ENCODE results near the gene MPPED2.

MPPED2 gene

DNA sequence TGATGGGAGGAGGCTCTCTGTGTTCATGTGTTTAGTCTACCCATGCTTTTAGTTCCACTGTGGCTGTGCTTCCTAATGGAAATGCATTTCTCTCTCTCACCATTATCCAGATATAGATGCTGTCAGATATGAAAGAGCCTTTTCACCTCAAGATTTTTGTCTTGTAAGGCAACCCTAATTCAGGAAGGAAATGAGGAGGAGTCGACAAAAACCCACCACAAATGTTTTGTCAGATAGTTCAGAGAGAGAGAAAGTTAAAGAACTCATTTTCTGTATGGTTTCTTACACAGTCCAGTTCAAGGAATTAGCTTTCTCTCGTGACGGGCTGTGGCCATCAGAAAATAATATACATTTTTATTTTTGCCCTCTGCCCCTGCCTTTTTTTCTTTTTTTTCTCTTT is 180.8 kb downstream of the MPPED2 start:
- DNase-seq: no peak

DNA sequence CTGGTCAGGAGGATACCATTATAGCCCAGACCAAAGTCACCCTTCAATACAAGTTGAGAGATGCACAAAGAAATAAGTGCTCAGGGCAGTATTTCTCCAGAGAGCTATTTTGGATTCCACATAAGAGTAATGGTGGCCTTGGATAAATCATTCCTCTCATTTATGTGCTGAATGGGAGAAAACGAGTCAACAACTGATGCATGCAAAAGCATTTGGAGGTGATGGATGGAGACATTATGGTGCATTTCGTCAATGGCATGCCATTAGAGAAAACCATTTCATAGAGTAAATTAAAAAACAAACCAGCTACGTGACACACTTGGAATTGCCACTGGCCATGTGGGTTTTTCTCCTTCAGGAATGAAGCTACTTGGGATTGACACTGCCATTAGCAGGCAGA is 182.0 kb downstream of the MPPED2 start:
- no peak for DNase-seq

DNA sequence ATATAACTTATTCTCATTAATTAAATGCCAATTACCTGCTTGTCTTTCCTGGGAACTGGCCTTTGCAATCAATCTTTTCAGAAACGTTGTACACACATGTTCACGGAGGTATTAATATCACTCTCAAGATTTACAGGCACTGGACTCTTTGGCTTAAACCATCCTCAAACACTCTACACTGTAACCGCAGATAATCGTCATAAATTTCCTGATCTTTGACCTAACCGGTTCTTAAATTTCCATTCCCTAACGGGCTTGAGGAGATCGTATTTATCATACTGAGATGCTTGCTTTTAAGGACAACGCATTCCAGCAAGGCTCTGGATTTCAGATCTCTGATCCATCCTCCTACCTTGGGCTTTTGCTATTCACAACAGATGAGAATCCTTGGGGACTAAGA is 190.4 kb downstream of the MPPED2 start:
- no peak for DNase-seq

DNA sequence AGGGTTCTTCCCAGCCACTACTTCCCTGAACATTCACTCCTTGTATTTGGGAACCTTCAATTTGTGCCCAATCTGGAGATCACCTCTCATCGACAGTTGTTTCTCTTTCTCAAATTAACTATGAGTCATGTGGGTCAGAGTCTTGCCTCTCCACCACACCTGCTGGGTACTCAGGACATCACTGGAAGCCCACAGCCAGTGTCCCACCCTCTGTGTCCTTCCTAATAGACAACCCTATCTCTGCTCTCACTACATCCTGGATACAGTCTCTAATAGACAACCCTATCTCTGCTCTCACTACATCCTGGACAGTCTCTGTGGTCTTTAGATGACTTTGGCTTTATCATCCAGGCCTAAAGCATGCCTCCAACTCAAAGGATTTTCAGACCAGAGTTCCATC is 193.1 kb downstream of the MPPED2 start:
- no peak for DNase-seq

DNA sequence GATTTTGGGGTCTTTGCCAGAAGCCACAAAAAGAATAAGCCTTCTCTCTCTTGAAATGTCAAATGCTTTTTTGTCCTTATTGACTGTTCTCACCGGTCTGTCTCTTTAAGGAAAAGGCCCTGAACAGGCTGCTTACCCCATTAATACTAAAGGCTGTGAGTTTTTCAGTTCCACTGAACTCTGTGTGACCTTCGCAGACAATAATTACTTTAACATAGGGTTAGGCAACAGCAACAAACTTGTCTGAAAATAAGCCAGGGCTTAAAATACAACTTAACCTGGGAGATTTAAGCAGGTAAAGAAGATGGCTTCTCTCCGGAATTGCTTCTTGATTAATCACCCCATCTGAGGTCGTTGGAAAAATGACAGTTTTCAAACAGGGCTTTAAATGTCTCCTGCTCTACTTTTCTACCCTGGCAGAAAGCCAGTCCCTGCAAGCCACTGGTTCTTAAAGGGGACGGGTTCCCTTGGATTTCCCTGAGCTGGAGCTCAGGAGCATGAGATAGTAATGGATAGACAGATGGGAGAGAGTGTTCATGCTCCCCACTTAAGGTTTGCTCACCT is 193.8 kb downstream of the MPPED2 start:
- no peak for DNase-seq

DNA sequence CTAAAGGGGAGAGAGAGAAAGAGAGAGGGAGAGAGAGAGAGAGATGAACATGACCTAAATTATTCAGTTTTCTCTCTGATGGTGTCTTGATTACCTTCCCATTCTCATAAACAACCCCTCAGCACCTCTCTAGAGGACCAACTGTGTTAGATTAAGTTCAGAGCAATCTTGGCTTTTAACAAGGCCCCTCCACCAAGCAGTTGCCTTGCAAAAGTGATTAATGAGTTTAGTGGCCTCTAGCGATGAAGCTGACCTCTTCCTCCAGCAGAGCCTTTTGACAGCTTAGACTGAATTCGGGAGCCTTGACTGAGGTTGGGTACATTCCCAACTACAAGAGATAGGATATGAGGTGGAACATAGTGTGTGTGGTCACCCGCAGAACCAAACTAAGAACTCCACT is 197.2 kb downstream of the MPPED2 start:
- no peak for DNase-seq

DNA sequence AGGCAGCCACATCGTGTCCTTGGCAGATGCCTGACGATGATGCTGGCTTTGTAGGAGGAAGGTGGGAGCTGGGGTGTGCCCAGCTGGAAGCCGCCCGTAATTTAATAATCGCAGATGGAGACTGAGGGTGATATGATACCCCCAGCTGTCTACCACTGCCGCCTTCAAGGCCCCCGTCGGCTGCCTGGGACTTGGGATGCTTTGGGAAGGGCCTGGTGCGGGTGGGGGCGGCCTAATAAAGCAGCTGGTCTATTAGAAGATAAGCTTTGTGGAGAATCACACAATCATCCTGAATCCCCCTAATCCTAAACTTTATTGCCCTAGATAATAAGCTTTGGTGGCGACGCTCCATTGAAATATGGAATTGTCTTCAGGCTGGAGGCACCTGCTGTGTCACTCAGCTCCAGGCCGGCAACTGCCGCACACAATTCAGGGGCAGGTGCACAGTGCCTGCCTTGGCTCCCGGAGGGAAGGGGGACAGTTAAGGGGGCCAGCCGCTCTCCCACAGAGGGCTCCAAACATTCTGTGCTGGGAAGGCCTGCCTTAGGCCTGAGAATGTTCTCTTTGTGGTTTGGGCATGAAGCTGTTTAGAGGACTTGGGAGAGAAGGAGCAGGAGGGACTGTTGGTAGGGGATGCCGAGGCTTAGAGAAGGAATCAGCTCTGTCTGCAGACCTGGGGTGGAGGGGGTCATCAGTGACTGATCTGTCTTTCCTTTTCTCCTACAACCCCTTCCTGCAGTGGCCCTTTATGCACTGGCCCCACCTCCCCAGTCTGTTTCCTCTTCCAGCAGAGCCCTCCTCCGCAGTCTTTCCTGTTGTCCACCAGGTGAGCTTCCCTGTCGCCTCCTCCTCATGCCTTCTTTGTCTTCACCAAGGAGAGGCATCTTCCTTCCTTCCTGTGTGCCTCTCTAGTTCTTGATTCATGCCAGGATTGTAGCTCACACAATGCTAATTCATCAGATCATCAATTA is 198.0 kb downstream of the MPPED2 start:
- DNase-seq: no peak

DNA sequence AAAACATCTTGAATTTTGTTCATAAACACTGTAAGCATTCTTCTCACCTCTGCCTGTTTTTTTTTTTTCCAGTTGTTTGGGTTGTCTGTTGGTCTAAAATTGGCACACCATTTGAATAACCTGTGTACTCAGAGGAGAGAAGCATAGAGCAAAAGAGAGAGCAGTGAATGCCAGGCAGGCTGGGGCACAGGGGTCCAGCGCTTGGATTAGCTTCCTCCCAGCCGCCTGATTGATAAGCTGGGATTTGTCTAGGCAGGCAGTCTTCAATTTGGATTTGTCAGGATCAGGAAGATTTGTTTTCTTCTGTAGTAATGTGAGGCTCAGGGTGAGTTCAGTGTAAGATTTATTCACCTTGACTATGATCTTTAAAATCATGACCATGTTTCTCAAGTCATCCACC is 204.3 kb downstream of the MPPED2 start:
- DNase-seq: no peak

DNA sequence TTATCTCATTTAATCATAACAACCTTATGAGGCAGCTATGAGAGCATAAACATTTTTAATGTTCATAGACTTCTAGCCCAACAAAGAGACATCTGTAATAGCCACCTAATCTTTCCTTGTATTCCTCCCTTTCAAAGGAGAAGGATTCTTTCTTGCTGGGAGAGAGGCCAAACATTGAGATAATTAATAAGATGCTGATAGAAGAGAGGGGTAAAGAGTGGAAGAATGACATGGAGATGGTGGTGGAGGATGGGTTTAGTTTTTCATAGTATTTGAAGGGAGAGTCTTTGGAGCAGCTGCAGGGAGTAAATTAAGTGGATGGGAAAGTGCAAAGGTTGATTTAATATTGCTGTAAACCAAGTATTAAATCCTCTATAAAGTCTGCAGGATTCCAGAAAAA is 205.3 kb downstream of the MPPED2 start:
- DNase-seq: no peak

DNA sequence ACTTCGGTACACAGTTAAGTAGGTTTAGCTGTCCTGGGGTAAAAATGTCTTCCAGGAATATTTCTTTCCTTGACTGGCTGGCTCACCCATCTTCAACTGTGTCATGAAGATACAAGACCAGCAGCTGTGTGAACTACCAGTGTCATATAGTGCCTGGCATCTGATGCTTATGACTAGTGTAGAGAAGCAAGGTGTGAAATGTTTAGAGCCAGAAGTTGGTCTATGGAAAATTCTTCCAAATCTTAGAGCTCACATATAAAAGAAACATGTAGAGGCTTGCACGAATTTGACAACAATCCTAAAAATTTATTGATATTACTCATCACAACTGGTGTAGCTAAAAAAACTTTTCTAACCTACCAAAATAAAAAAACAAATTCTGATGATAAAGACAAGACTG is 208.8 kb downstream of the MPPED2 start:
- no peak for DNase-seq

DNA sequence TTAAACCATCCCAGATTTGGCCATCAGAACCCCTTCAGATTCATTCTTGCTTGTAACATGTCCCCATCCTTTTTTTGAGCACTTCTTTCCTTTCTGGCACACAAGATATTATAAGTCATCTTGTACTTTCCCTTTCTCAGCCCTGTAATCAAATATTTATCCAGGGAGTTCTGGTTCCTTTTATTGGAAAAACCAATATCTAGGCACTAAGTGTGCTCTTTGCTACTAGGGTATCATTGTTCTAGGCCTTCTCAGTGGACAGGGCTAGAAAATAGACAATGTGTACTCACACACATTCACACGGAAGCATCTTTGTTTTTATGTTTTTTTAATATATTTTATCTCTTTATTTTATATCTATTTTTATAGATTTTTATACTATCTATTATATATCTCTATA is 216.0 kb downstream of the MPPED2 start:
- DNase-seq: no peak

DNA sequence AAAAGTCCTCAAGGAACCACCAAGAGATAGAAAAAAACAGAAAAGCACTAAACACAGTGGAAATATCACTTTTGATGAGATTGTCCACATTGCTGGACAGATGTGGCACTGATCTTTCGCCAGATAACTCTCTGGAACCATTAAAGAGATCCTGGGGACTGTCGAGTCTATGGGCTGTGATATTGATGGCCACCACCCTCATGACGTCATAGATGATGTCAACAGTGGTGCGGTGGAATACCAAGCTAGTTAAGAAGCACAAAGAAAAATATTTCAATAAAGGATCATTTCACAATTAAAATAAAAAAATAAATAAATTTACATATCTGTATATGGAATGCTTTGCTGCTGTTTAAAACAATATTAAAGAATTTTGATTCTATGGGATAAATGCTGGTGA is 217.8 kb downstream of the MPPED2 start:
- no peak for DNase-seq

DNA sequence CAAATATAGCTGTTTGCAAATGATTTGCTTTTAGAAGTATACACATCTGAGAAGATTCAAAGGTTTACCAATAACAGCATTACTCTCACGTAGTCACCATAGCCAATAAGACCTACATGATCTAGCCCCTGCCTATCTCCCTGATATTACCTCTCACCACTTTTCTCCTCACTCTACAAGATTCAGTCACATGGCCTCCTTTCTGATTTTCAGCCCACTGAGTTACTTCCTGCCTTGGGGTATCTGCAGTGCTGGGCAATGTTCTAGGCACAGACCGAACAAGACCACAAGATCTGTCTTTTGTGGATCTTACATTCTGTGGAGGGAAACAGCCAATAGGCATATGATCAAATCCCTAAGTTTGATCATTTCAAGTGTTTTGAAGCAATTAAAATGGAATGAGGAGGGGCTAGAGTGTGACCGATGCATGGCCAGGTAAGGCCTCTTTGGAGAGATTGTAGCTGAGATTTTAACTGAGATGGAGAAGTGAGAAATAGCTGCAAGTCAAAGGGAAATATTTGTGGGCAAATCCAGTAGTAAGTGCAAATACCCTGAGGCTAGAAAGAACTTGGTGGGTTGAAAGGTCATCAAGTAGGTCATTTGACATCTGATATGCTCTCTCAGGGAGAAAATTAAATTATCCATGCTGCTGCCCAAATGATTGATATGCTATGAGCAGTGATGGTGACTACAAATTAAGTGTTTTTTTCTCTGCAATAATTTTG is 220.2 kb downstream of the MPPED2 start:
- no peak for DNase-seq

DNA sequence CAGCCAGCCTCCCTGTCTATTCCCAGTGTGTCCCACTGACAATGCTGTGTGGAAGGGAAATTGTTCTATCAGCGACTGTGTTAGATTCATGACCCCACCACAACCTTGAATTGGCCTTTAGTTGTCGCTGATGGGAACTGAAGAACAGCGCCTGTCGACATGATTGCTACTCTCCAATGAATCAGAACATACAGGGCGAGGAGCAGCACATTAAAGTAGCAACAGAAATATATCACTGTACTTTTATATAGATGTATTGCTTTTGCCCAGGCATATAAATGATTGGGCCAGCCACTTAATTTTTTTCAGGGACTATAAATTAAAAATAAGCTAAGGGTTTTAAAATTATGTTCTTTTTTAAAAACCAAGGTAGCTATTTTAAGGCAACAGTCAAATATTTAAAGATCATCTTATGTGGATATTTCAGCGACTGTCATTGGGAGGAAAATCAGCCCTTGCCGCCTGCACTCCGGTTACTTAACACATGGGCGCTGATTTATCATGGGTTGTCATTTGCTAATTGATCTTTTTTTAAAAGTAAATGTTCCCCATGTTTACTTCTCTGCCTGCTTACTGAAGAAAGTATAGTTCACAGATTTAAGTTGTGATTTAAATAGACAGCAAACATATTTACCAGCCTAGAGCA is 221.2 kb downstream of the MPPED2 start:
- DNase-seq: no peak

DNA sequence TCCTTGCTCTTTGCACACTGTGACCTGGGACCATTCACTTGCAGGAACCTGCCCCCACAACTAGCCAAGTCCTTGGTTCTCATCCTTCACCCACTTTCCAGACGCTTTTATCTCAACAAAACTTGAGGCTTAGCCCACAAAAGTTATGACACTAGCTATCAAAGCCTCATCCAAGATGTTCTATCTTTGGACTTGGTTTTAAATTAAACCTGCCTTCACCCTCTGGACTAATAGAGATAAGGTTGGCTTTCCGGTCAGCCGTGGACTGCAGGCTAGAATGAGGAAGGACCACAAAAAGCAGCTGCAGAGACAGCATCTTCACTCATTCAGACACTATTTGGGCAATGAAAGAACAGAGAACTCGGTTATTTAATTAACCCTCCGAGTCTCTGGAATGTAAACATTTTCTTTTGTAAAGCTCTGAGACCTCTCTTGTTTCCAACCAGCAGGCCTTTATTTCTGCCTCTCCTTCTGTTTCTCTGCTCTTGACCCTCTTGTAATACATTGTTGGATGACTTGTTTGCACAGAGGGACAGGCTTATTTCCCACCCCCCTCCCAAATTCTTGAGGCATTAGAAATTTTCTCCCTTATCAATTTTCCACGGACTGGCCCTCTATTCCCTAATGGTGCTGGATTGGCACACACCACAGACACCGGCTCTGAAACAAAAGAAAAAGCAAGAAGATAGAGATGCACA is 221.9 kb downstream of the MPPED2 start:
- no peak for DNase-seq

DNA sequence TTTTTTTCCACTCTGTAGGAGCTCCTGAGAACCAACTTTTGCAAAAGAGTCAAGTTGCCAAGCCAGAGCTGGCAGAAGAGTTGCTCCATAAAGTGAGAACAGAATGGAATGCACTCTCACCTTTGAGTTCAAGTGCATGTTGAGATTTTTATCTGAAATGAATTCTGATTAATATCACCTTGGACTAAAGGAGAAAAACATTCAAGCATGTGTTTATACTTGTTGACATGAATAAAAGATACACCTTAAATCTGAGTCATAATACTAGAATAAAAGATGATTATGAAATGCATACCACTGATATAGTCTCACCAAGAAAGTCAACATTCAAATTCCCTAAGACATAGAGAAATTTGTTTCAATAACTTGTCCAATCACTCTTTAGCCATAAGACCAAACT is 225.4 kb downstream of the MPPED2 start:
- DNase-seq: no peak
